WTC11 (cell line): ENCODE data around the gene ZBTB16. TPM values are rescaled to one million over a fixed set of nuclear protein-coding genes. Genes with fewer than 3 reads are reported as not detected.

ENCODE experiments used
- ATAC-seq: fragments of 200-7000 bp; cut with Tn5 transposase; 2 replicates; pipeline ENCODE4 v1.10.0; 2021; ENCODE audit warnings: mild to moderate bottlenecking, moderate library complexity
- CTCF ChIA-PET: fragments of 300-600 bp; sonication (Branson Sonifier 250); formaldehyde crosslinking; loops from one replicate; lab custom pipeline; 2021; ENCODE audit warnings: antibody characterized with exemption; lab: Charles Lee
- POLR2A ChIA-PET: fragments of 350-600 bp; sonication (Branson Sonifier 250); formaldehyde crosslinking; loops from one replicate; lab custom pipeline; 2021; ENCODE audit warnings: antibody characterized with exemption; lab: Charles Lee
- DNase-seq: peaks from one replicate; pipeline ENCODE4 v3.0.0; 2021; ENCODE audit warnings: low spot score
- H3K27ac Mint-ChIP-seq: 2 replicates; pipeline ENCODE4 v1.8.0; 2021; ENCODE audit warnings: mixed read lengths
- H3K27me3 Mint-ChIP-seq: 2 replicates; pipeline ENCODE4 v1.8.0; 2021; ENCODE audit warnings: low read depth, mild to moderate bottlenecking, moderate library complexity, mixed read lengths
- H3K36me3 Mint-ChIP-seq: 2 replicates; pipeline ENCODE4 v1.8.0; 2021; ENCODE audit warnings: mixed read lengths
- H3K4me1 Mint-ChIP-seq: 2 replicates; pipeline ENCODE4 v1.8.0; 2022; ENCODE audit warnings: mixed read lengths
- H3K4me3 Mint-ChIP-seq: 2 replicates; pipeline ENCODE4 v1.8.0; 2021; ENCODE audit warnings: mild to moderate bottlenecking, moderate library complexity, mixed read lengths
- H3K9me3 Mint-ChIP-seq: 2 replicates; pipeline ENCODE4 v1.8.0; 2021; ENCODE audit warnings: mixed read lengths
- AFF4 ChIP-seq: sonication (generic); formaldehyde crosslinking; IDR thresholded peaks from 2 replicates; pipeline ENCODE4 v1.8.1; 2023; ENCODE audit warnings: mild to moderate bottlenecking, missing genetic modification reagents, borderline replicate concordance
- ARID4B ChIP-seq: sonication (generic); formaldehyde crosslinking; IDR thresholded peaks from 2 replicates; pipeline ENCODE4 v1.8.0; 2023; ENCODE audit warnings: missing genetic modification reagents, mild to moderate bottlenecking, borderline replicate concordance
- ATF1 ChIP-seq: sonication (generic); formaldehyde crosslinking; IDR thresholded peaks from 2 replicates; pipeline ENCODE4 v1.8.1; 2023; ENCODE audit warnings: mild to moderate bottlenecking, moderate library complexity, missing genetic modification reagents
- ATF3 ChIP-seq: sonication (generic); formaldehyde crosslinking; conservative IDR thresholded peaks from 2 replicates; pipeline ENCODE4 v1.8.1; 2022; ENCODE audit warnings: mild to moderate bottlenecking, missing genetic modification reagents
- CDX4 ChIP-seq: fragments of 250-450 bp; sonication (Bioruptor Pico); IDR thresholded peaks from 2 replicates; pipeline ENCODE4 v1.9.0; 2021; ENCODE audit warnings: moderate library complexity, mild to moderate bottlenecking, inconsistent platforms, borderline replicate concordance
- CREB1 ChIP-seq: sonication (generic); formaldehyde crosslinking; IDR thresholded peaks from 2 replicates; pipeline ENCODE4 v1.8.0; 2023; ENCODE audit warnings: mild to moderate bottlenecking, missing genetic modification reagents
- E2F4 ChIP-seq: sonication (generic); formaldehyde crosslinking; IDR thresholded peaks from 2 replicates; pipeline ENCODE4 v1.8.1; 2022; ENCODE audit warnings: low read depth, mild to moderate bottlenecking, moderate library complexity, missing genetic modification reagents, borderline replicate concordance
- E2F5 ChIP-seq: sonication (generic); formaldehyde crosslinking; IDR thresholded peaks from 2 replicates; pipeline ENCODE4 v1.8.1; 2022; ENCODE audit warnings: mild to moderate bottlenecking, moderate library complexity, missing genetic modification reagents
- GTF2I ChIP-seq: fragments of 250-450 bp; sonication (Bioruptor Pico); conservative IDR thresholded peaks from 2 replicates; pipeline ENCODE4 v1.4.0; 2021; ENCODE audit warnings: mild to moderate bottlenecking
- IRF2 ChIP-seq: sonication (generic); formaldehyde crosslinking; IDR thresholded peaks from 2 replicates; pipeline ENCODE4 v1.8.0; 2022; ENCODE audit warnings: low read depth, missing genetic modification reagents, borderline replicate concordance
- RELA ChIP-seq: sonication (generic); formaldehyde crosslinking; IDR thresholded peaks from 2 replicates; pipeline ENCODE4 v1.8.1; 2022; ENCODE audit warnings: missing genetic modification reagents, mild to moderate bottlenecking, borderline replicate concordance
- SP1 ChIP-seq: sonication (generic); formaldehyde crosslinking; conservative IDR thresholded peaks from 2 replicates; pipeline ENCODE4 v1.8.1; 2022; ENCODE audit warnings: missing genetic modification reagents
- TEAD1 ChIP-seq: sonication (generic); formaldehyde crosslinking; IDR thresholded peaks from 2 replicates; pipeline ENCODE4 v1.8.0; 2022; ENCODE audit warnings: mild to moderate bottlenecking, missing genetic modification reagents
- ZBTB43 ChIP-seq: sonication (generic); formaldehyde crosslinking; IDR thresholded peaks from 2 replicates; pipeline ENCODE4 v1.8.1; 2023; ENCODE audit warnings: mild to moderate bottlenecking, missing genetic modification reagents
- ZNF138 ChIP-seq: sonication (generic); formaldehyde crosslinking; conservative IDR thresholded peaks from 2 replicates; pipeline ENCODE4 v1.8.1; 2022; ENCODE audit warnings: mild to moderate bottlenecking, moderate library complexity, missing genetic modification reagents
- ZNF396 ChIP-seq: fragments of 250-450 bp; sonication (Bioruptor Pico); IDR thresholded peaks from 2 replicates; pipeline ENCODE4 v1.8.0; 2021; ENCODE audit warnings: mild to moderate bottlenecking, moderate library complexity, borderline replicate concordance
- ZNF423 ChIP-seq: fragments of 250-450 bp; sonication (Bioruptor Pico); IDR thresholded peaks from 2 replicates; pipeline ENCODE4 v2.1.2; 2022; ENCODE audit warnings: mild to moderate bottlenecking, moderate library complexity
- total RNA-seq: library from RNA; stranded (reverse); gene quantifications from 3 replicates; pipeline ENCODE4 v1.2.3, GENCODE V29; 2021

ZBTB16 gene
- total RNA-seq, 1 experiment from 2014 or later: 0.57 TPM

GRCh38 chr11:114077482-114078305 is 18.2 kb downstream of the ZBTB16 start:
- no peaks in the 10 kb centered on the region for H3K9me3 Mint-ChIP-seq
- H3K27me3 Mint-ChIP-seq: peaks cover 70% of the 10 kb centered on the region
- DNase-seq (no peak), ATAC-seq (no peak)
- H3K36me3 Mint-ChIP-seq: no peaks in the 10 kb centered on the region
- no peak overlapping the region for H3K27ac Mint-ChIP-seq
- TF ChIP-seq TEAD1 (no peak), RELA (CRISPR knock-in tag) (no peak), SP1 (CRISPR knock-in tag) (no peak), ZNF138 (CRISPR knock-in tag) (no peak), ZNF396 (CRISPR knock-in tag) (no peak), E2F4 (CRISPR knock-in tag) (no peak)
- POLR2A ChIA-PET: no interaction called here
- CTCF ChIA-PET: interaction anchor here (0.9 to 1.0 kb wide), 3 partner anchors 20 to 84 kb away, joined by 3 to 4 read pairs (median 3); no protein-coding TSS in a partner anchor
- no peak overlapping the region for H3K4me3 Mint-ChIP-seq
- peaks cover 43% of the 10 kb centered on the region for H3K4me1 Mint-ChIP-seq

- Mint-ChIP-seq H3K9me3 (no peaks in the 10 kb centered on the region), H3K36me3 (no peaks in the 10 kb centered on the region), H3K4me3 (no peak overlapping the region), H3K4me1 (peaks cover 42% of the 10 kb centered on the region), H3K27me3 (peaks cover 70% of the 10 kb centered on the region), H3K27ac (no peak overlapping the region)
- ChIA-PET POLR2A (no interaction called here), CTCF (interaction anchor here (0.9 to 1.0 kb wide), 3 partner anchors 21 to 84 kb away, joined by 3 to 4 read pairs (median 3); no protein-coding TSS in a partner anchor)
- ATAC-seq: no peak
- DNase-seq: no peak
- TF ChIP-seq ZNF423 (no peak), IRF2 (CRISPR knock-in tag) (no peak), CDX4 (no peak), GTF2I (CRISPR knock-in tag) (no peak), E2F5 (CRISPR knock-in tag) (no peak), ATF1 (CRISPR knock-in tag) (no peak), AFF4 (CRISPR knock-in tag) (no peak), ATF3 (CRISPR knock-in tag) (no peak), ZBTB43 (no peak), ARID4B (no peak), CREB1 (CRISPR knock-in tag) (no peak)
Observed at GRCh38 chr11:114078423-114078822, 18.9 kb downstream of the ZBTB16 start.
